Measurements from ENCODE around the gene ZDHHC21. TPM values are rescaled to one million over a fixed set of nuclear protein-coding genes. Genes with fewer than 3 reads are reported as not detected.

Gene ZDHHC21
- total RNA-seq, 2 donors from 2014 or later: 11.4 to 18.7 TPM

- Histone ChIP-seq H3K4me1 (ENCODE audit: control insufficient read depth in 1 of 2, low read depth in 2 of 2) (peaks cover 0 to 3% of the 10 kb centered on the region in 2 donors), H3K36me3 (peaks cover 11% of the 10 kb centered on the region), H3K27me3 (replicated peaks; ENCODE audit: insufficient read depth) (no peaks in the 10 kb centered on the region), H3K9me3 (peaks cover 13% of the 10 kb centered on the region), H3K27ac (no peak overlapping the region), H3K4me3 (no peak overlapping the region)
- TF ChIP-seq CTCF (IDR thresholded peaks at IDR 0.05): no peak
- DNase-seq (ENCODE audit: low spot score): no peak
- no peak for ATAC-seq (ENCODE audit: insufficient number of reproducible peaks, low FRiP score, low read depth)
Measured at GRCh38 chr9:14653511-14653910, 39.7 kb downstream of the ZDHHC21 start.

- no peak overlapping the region for H3K4me3 ChIP-seq
- peaks cover 0 to 3% of the 10 kb centered on the region in 2 donors for H3K4me1 ChIP-seq (ENCODE audit: control insufficient read depth in 1 of 2, low read depth in 2 of 2)
- no peak for TF ChIP-seq CTCF (IDR thresholded peaks at IDR 0.05)
- peaks cover 11% of the 10 kb centered on the region for H3K36me3 ChIP-seq
- ATAC-seq (ENCODE audit: insufficient number of reproducible peaks, low FRiP score, low read depth) (no peak), DNase-seq (ENCODE audit: low spot score) (no peak)
- no peaks in the 10 kb centered on the region for H3K27me3 ChIP-seq (replicated peaks; ENCODE audit: insufficient read depth)
- H3K27ac ChIP-seq: no peak overlapping the region
- peaks cover 13% of the 10 kb centered on the region for H3K9me3 ChIP-seq
Measured at GRCh38 chr9:14652729-14653377, 40.4 kb downstream of the ZDHHC21 start.

- Histone ChIP-seq H3K27ac (no peak overlapping the region), H3K27me3 (replicated peaks; ENCODE audit: insufficient read depth) (no peaks in the 10 kb centered on the region), H3K4me3 (no peak overlapping the region), H3K36me3 (peaks cover 5% of the 10 kb centered on the region), H3K9me3 (peaks cover 13% of the 10 kb centered on the region), H3K4me1 (ENCODE audit: control insufficient read depth in 1 of 2, low read depth in 2 of 2) (peaks cover 0 to 3% of the 10 kb centered on the region in 2 donors)
- ATAC-seq (ENCODE audit: insufficient number of reproducible peaks, low FRiP score, low read depth) (no peak), DNase-seq (ENCODE audit: low spot score) (no peak)
- no peak for TF ChIP-seq CTCF (IDR thresholded peaks at IDR 0.05)
Measured at GRCh38 chr9:14650596-14650995, 42.6 kb downstream of the ZDHHC21 start.

- H3K27ac ChIP-seq: no peak overlapping the region
- H3K36me3 ChIP-seq: no peaks in the 10 kb centered on the region
- no peak for TF ChIP-seq CTCF (IDR thresholded peaks at IDR 0.05)
- H3K4me1 ChIP-seq (ENCODE audit: control insufficient read depth in 1 of 2, low read depth in 2 of 2): peaks cover 0 to 2% of the 10 kb centered on the region in 2 donors
- DNase-seq (ENCODE audit: low spot score) (no peak), ATAC-seq (ENCODE audit: insufficient number of reproducible peaks, low FRiP score, low read depth) (no peak)
- no peaks in the 10 kb centered on the region for H3K9me3 ChIP-seq
- no peaks in the 10 kb centered on the region for H3K27me3 ChIP-seq (replicated peaks; ENCODE audit: insufficient read depth)
- no peak overlapping the region for H3K4me3 ChIP-seq
Measured at GRCh38 chr9:14645648-14646047, 47.6 kb downstream of the ZDHHC21 start.

- TF ChIP-seq CTCF (IDR thresholded peaks at IDR 0.05): no peak
- Histone ChIP-seq H3K4me1 (ENCODE audit: control insufficient read depth in 1 of 2, low read depth in 2 of 2) (no peaks in the 10 kb centered on the region), H3K9me3 (no peaks in the 10 kb centered on the region), H3K36me3 (no peaks in the 10 kb centered on the region), H3K27me3 (replicated peaks; ENCODE audit: insufficient read depth) (no peaks in the 10 kb centered on the region), H3K4me3 (no peak overlapping the region), H3K27ac (no peak overlapping the region)
- no peak for DNase-seq (ENCODE audit: low spot score)
- no peak for ATAC-seq (ENCODE audit: insufficient number of reproducible peaks, low FRiP score, low read depth)
Measured at GRCh38 chr9:14640967-14641366, 52.3 kb downstream of the ZDHHC21 start.

All from thoracic aorta (tissue), 2 donors.